UCSD-AML1 (cell line): ENCODE measurements around the gene CAPN7.

Experiments
- DNase-seq: peaks from one replicate; lab custom pipeline; 2025; ENCODE audit not compliant: unreplicated experiment; lab: John Stamatoyannopoulos, UW

Gene CAPN7

DNA sequence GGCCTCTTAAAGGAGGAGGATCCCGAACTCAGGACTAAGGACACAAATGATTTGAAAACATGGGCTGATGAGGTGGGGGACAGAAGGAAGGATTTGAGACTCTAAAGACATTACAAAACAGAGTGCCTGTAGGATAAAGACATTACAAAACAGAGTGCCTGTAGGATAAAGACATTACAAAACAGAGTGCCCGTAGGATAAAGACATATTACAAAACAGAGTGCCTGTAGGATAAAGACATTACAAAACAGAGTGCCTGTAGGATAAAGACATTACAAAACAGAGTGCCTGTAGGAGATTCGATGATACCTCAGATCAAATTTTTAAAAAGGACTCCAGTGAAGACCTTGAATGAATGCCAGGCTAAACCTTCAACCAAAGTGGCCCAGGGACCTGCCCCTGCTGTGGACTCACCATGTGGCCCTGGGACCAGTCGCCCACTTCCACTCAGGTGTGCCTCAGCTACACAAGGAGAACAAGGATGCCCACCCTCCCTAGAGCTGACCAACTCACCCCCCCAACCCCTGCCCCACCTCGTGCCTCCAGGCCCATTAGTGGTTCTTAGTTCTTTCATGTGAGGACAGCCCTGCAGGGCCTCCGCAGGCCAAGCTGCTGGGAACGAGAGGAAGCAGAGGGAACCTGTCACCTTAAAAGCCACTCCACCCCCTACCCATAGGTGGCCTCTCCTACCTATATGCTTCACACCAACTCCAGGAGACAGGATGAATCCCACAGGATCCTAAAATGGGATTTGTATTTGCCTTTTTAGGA lies 66.6 kb downstream of the CAPN7 start:
- DNase-seq = no peak

DNA sequence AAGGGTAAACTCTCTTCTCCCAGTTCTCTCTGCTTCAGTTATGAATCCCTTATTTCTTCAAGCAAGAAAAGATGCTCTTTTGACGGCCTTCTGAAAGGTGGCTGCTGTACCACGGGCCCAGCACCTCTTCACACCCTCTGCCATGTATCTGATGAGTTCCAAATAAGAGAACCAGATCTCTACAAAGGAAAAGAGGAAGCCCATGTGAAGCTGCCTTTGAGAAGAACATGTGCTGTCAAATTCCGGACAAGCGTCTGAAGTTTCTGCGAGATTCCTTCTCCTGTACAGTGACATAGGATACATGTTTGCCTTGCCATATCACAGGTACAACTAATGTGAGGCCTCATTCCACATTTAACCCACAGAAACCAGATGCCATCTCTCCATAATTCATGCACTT lies 67.2 kb downstream of the CAPN7 start:
- no peak for DNase-seq

DNA sequence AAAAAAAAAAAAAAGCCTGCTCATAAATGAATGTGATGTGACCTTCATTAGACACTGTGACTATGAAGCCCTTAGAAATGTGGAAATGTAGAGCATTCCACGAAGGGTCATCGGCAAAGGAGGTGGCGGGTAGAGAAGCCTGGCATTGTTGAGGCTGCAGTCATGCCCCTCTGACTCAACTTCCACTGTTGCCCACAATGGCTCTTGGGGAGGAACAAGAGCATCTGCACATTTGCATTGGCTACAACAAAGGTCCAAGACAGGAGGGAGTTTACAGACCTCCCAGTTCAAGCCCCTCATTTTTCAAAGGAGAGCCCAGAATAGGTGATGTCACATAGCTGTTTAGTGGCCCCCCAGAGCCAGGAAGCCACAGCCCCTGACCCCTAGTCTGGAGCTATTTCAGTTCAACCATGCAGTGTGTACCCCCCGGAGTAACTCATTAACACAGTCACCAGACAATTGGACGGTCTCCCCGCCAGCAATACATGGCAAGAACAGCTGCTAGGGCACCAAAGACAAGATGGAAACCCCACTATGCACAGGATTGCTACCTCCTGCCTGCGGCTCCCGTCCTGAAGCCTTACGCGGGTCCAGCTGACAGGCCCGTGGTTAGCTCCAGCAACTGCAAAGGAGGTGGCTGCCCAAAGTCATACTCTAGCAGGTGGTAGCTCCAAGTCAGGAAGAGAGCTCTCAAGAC lies 70.1 kb downstream of the CAPN7 start:
- DNase-seq = no peak

DNA sequence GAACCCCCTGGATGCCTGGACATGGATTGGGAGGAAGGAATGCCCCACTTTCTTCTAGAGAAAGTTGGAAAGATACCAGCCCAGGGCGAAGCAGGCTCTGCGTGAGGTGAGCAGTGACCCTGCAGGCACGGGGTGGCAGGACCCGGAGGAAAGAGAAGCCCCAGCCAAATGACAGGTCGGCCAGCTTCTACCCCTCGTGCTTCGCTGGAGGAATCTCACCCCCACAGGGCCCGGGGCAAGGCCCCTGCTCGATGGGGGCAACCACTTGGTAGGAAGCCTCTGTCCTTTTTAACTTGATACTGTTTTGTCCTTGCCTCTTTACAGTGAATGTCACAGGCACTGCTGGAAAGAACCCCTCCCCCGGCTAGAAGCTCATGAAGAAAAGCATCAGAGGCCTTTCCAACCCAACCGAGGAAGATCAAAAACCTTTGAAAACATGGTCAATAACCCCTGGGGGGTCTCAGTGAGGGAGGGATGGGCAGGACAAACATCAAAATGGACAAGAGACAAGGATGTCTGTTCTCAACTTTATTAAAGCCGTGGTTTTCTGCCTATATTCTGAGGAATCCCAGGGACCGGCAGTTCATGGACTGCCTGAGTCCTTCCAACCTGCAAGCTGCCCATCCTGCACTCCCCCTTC lies 71.9 kb downstream of the CAPN7 start:
- DNase-seq = no peak

DNA sequence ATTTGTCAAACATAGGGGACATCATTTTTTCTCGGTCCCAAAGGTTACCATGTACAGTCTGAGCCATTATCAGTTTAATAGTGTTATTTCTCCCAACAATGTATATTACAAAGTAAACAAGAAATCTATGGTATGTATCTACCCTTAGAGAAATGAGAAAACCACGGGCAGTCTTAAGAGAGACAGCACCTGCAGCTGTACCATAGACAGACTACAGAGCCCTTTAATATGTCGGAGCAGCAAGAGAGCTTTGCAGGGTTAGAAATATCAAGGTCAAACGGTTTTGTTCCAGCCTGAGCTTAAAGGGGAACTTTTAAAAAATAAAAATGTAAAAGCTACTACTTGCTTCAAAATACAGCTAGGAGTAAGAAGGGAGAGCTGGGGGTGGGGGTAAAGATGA lies 73.2 kb downstream of the CAPN7 start:
- no peak for DNase-seq

DNA sequence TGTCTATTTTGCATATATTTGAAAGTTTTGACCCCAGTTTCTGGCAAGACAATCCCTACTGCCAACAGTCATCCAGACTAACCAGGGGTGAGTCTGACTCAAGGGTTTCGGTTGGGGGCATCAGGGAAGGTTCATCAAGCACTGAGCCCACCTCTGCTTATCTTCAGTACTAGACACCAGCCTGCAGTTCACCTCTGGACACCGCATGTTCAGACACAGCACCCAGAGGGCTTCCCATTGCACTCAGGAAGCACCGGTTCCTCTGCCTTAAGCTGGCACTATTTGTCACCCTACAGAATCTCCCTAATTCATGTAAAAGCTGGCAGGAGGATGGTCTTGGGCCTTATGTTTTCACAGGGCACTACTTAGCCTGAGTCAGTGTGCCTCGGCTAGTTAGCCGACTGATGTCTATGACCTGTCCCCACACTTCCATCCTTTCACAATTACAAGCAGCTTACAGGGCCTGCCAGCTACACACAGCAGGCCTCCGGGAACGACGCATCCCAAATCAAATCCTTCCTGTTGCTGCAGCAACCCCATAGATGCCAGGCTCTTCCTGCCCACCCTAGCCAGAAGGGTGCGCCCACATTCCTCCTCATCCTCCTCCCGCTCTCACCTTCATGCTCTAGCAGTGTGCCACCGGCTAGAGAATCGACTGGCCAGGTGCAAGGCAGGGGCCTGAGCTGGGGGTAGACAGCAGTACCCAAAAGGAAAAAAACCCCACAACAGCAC lies 73.8 kb downstream of the CAPN7 start:
- DNase-seq = no peak

DNA sequence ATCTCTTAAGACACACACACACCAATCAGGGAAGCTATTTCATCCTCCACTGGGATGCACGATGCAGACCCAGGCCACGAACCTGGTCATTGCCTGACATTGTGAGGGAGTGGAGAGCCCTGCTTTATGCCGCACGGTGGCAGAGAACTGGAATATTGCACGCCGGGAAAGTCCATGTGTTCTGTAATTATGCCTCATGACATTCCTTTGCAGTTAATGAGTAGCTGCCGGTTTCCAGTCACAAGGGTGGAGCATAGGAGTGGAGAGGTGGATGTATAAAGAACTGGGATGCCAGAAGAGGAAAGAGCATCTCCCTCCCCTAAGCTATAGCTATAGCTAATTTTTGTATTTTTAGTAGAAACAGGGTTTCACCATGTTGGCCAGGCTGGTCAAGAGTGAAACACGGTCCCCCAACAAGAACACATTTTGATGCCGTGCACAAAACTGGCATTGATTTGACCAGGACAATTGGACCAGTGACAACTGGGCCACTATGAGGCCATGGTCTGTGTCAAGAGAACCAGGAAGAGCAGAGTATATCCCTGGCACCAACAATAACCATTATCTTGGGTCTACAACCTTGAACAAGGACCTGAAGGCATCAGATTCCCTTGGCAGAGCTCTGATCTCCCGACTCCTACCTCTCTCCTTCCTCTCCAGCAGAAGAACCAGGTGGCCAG lies 74.9 kb downstream of the CAPN7 start:
- no peak for DNase-seq

DNA sequence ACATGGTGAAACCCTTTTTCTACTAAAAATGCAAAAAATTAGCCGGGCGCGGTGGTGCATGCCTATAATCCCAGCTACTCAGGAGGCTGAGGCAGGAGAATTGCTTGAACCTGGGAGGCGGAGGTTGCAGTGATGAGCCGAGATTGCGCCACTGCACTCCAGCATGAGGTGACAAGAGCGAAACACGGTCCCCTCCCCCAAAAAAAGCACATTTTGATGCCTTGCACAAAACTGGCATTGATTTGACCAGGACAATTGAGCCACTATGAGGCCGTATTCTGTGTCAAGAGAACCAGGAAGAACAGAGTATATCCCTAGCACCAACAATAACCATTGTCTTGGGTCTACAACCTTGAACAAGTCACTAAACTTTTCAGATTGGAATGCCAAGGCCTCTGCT lies 75.8 kb downstream of the CAPN7 start:
- no peak for DNase-seq

DNA sequence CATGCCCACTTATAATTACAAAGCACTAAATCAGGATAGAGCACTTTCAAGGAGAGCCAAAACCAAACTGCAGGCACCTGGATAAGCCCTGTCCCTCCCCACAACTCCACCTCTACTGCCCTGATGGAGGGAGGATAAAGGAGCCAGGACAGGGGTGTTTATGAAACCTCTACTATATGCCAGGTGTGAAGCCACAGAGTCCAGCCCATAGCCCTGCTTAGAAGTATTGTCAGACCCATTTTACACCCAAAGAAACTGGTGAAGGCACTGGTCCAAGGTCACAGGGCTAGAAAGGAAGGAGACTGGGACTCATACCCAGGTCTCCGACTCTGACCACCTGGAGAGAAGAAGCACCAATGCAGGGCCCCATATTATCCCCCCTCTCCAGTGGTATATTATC lies 77.7 kb downstream of the CAPN7 start:
- DNase-seq = no peak

DNA sequence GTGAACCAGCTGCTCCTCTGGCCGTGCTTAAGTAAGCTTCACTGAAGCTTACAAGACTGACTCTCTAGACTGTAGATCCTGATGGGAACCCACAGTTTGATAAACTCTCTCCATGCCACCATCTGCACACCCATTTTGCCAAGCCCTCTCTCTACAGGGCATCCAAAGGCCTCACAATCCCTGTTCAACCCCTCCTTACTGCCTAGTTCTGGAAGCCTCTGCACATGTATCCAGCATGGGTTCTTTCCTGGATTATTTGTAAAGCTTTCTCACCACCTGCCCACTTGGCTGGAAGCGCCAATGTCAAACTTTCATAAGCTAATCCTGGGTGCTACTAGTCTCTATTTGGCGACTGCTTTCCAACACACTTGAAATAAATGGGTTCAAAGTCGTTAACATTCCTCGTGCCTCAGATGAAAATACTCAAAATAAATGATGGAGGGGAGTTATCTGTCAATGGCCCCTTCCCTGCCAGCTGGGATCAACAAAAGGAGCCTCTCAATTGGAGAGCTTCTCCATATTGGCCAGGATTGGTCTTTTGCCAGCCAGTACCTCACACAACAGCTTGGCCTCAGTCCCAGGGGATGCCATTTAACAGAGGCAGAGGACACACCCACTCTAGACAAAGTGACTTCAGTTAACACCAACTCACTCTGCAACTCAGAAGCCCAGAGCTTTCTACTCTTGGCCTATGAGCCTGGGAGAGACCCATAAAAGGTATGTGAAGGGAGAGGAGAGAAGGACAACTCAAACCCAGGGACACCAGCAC lies 78.3 kb downstream of the CAPN7 start:
- no peak for DNase-seq

DNA sequence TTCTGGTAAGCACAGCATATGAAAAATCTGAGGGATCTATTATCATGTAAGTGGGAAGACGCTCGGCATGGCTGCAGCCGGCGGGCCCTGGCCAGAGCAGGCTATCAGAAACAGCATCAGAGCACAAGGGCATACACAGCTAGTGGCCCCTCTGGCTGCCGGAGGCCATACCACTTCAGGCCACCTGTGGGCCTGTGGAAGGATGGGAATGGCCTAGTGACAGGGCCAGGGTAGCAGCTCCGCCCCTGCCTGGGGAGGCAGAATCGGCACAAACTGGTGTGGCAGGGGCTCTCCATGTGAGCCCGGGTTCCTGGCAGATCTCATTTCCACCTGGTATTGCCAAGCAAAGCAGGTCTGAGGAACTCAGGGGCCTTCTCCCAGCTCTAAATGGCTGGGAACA lies 80.0 kb downstream of the CAPN7 start:
- DNase-seq = no peak

DNA sequence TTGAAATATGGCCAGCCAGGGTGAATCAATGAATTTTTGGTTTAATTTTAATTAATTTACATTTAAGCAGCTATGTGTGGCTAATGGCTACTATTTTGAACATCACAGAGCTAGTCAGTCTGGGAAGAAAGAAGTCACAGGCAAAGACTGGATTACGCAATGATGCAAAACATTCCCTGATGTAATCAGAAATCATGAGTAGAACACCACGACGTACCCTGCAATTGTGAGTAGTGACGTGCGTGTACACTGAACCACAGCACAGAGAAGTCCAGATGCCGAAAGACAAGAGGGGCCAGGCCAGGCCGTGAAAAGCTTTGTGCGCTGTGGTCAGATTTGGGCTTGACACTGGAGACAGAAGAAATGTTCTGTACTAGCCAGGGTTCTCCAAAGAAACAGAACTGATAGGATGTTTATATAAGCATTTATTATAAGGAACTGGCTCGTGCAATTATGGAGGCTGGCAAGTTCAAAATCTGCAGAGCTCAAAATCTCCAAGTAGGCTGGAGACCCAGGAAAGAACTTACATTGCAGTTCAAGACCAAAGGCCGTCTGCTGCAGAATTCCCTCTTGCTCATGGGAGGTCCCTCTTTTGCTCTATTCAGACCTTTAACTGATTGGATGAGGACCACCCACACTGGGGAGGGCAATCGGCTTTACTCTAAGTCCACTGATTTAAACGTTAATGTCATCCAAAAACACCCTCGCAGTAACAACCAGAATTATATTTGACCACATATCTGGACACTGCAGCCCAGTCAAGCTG lies 81.7 kb downstream of the CAPN7 start:
- DNase-seq = no peak

DNA sequence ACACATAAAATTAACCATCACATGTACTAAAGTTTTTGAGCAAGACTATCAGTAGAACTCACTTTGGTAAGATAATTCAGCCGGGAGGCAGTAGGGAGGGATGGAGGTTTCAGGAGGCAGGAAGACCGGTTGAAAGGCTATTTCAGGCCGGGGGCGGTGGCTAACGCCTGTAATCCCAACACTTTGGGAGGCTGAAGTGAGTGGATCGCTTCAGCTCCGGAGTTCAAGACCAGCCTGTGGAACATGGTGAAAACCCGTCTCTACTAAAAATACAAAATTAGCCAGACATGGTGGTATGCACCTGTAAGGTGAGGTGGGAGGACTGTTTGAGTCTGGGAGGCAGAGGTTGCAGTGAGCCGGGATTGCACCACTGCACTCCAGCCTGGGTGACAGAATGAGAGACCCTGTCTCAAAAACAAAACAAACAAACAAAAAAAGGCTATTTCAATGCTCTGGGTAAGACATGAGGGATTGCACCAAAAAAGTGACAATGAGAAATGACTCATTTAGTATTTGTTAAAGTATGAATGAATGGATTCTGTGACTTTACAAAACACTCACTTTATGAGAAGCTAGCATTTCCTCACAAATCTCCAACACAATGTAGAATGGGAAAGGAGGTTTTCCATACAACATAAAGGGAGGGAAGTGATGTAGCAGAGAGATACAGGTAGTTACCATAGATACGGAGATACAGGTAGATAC lies 82.4 kb downstream of the CAPN7 start:
- DNase-seq = no peak

DNA sequence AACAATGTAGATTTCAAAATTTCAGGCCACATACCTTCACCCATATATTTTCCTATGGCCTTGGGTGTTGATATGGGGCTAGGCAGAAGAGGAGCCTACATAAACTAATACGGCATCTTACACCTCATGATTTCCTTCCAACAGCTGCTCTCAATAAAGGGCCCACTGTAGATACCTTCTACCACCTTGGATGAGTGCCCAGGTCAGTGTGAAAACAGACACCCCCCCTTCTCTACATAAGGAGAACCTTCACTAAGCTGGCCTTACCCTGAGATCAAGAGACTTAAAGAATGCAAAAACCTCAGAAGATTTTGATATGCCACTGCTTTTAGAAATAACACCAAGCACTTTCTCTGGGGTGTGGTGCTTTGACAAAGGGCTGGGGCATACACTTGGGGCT lies 83.6 kb downstream of the CAPN7 start:
- no peak for DNase-seq

DNA sequence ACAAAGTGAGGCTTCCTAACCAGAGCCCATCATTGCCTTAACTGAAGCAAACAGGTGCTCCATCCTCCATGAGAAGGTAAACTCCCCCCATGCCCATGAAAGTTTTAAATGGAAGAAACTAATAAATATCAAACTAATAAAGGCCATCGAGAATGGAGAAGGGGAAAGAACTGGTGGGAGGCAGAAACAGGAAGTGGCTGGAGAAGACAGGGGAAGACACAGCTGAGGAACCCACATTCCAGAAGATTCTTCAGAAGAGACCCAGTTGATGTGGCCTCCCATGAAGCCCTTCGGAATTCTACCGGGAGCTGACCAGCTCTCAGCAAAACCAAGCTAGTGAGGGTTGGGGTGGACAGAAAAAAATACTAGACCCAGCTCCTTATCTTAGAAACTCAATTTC lies 84.7 kb downstream of the CAPN7 start:
- DNase-seq = no peak

DNA sequence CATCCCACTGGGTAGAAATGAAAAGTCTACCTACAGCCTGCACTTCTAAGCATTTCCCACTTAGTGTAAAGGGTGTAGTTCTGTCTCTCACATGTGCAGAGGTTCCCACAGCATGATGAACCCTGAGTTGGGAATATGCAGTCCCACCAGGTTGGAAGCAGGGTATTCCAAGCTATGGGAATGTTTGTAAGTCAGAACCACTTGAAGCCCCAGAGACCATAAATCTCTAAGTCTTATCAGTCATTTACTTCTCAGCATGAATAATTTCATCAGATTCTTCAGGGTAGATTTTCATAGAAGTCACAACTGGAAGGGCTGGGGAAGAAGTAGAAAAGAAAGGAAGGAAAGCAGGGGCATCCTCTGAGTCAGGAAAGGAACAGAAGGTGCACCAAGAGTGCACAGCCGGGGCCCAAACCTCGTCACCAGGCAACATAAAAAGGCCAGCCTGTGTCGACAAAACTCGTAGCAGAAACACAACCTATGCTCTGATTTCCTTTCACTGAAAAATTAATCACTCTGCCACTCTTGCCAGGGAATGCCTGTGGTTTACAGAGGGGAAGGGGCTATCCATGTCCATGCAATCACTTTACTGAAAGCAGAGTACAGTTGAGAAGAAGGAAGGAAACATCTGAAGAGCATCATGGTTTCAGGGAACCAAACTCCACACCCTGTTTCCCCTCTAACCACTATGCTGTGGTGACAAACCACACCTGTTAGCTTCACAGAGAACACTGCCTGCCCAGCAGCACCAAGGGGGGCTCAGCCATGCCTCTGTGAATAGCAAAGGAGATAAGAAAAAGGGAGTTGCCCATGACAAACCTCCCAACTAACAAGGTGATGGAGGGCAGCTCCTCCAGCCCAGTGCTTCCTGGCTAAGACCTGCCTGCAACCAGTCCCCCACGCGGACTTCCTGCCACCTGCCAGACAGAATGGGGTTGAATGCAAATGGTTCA lies 85.8 kb downstream of the CAPN7 start:
- DNase-seq = peak; percentile 77

DNA sequence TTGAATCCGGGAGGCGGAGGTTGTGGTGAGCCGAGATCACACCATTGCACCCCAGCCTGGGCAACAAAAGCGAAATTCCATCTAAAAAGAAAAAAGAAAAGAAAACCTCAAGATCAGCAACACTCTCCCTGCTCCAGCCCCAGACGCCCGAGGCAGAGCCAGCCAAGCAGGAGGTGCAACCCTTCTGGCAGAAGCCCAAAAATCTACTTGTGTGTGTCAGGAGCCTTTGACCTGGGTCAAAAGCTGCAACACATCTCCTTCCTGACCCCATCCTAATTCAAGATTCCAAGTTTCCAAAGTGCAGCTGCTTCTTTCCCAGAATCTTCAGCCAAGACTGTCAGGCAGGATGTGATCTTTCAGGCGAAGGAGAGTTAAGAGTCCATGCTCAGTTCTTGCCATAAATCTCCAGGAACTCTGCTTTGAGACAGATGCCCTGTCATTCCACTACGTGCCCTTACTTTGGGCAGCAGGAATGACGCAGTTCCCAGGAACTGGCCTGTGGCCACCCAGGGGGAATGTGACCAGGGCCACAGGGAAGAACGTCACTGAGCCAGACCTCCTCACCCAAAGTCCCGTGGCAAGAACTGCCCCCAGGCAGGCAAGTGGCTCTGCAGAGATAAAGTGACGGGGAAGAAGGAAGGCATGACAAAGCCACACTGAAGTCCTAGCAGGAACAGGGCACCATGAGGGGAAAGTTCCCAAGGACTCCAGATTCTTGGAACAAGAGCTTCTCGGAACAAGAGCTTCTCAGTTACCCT lies 86.9 kb downstream of the CAPN7 start:
- DNase-seq = no peak
